GM04503 (cell line): Measurements from ENCODE around the gene FHOD3.
A peak's percentile ranks its signal among the peaks of the same experiment; 100 is the strongest.
"Not testable (repeated sequence)": the region's sequence is repeated elsewhere in the genome, so short reads cannot be mapped to it uniquely, and the experiment has no call there.

Experiments
- DNase-seq: peaks from one replicate; pipeline ENCODE4 v3.0.0-alpha.2; 2012; ENCODE audit warnings: low read depth

The FHOD3 gene

DNA sequence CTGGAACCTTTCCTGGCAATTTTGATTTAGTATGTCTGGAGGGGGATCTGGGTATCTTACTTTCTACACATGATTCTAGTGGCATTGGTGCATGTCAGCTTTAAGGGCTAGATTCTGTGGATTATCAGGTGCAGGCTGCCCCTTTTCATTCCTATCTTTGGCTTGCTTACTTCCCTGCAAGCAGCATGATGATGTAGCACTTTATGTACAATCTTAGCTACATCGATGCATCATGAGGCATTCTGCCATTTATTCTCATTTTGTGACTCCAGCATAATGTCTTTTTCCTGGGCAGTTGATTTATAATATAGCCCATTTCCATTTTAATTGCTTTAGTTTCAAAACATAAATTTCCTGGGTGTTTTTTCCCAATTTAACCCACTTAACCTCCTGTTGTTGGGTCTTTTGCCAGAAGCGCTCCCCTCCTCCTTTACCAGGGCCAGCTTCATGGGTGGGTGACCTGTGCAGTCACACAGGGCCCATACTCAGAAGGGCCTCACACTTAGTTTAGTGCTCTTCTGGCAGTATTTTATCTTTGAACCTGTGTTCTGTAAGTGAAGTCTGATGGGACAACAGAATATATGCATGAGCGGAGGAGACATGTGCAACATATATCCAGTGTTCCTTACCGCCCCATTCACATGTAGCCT, 495.2 kb downstream of the FHOD3 start:
- no peak for DNase-seq

DNA sequence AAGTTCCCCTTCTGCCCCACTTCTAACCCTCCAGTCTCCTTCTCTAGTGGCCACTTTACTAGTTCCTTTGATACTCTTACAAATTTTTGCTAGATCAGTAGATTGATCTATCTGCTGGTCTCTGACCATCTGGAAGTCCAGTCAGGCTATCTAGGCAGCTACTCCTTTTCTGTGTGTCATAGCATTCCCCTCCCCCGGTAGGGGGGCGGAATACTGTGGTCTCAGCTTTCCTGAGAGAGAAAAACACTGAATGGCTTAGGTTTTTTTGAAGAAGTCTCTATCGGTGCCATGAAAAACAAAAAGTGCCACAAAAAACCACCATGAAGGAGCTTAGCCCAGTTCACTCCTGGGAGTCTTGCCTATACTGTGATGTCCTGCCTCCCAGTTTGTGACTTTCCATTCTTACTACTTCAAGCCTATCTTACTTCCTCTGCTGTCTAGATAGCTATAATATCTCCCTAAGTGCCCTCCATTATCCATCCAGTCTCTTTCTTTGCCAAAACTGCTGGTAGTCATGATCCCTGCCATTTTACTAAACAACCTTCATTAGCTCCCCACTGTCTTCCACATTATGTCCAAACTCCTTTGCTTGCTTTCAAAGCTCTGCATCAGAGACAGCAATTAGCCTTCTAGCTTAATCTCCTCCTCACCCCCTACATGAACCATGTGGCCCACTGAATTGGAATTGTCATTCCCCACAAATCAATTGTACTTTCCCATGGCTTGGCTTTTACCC, 501.4 kb downstream of the FHOD3 start:
- no peak for DNase-seq

DNA sequence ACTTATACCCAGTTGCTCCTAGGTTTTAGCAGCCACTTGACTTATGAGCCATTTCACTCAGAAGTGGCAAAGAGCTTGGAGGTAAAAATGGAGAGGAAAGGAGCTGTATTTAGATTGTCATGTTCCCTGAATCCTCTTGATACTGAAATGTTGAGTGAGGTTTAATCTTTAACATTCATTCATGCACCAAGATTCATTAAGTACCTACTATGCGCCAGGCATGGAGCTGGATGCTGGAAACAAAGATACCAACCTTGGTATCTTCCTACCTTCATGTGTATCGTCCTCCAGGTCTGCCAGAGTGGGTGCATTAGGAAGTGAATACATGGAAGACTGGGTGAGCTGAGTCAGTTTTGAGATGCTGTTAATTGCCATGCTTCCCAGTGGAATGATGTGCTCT, 507.6 kb downstream of the FHOD3 start:
- no peak for DNase-seq

DNA sequence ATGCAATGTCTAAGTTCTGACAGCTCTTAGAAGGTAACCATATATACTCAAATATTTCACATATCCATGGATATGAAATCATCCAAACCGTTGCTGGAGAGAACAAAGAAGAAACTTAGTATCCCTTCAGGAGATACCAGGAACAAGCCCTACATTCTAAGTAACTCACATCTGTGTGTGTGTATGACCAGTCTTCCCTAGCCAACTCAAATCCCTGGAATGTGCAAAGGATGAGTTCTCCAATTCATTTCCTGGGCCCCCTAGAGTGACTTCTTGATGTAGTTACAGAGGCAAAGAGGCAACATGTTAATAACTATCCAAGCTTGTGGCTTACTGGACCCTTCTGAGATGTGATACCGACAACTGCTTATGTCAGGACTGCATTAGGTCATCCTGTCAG, 511.2 kb downstream of the FHOD3 start:
- DNase-seq, result peak; percentile 49

DNA sequence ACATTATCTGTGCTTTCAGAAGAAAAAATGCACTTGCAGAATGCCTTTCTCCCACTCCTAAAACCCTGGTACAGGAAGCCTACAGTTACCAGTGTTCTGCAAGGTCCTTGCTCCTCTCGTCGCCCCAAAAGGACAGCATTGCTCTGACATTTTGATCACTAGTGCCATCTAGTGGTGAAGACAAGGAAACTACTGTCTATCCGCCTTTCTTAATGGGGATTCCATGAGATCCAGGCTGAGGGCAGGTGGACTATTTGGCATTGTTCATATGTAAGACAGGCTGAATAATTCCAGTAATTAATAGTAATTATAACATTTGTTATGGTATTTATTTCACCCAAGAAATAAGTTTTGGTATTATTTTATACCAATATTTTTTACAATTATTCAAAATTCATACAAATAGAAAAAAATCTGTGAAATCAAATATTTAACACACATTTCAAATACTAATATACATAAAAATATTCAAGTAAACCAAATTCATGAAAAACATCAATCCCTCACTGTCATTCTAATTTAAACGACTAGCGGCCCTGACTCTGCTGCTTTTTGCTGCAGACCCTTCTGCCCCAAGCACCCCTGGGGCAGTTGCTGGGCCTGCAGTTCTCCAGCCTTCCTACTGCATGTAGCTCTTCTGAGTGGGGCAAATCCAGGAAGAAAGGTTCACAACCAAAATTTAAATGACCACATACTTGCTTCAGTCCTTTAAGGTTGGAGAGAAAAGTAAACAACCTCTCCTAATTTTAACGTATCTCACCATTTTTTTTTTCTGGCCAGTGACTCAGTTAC, 512.3 kb downstream of the FHOD3 start:
- DNase-seq, result peak; percentile 26

DNA sequence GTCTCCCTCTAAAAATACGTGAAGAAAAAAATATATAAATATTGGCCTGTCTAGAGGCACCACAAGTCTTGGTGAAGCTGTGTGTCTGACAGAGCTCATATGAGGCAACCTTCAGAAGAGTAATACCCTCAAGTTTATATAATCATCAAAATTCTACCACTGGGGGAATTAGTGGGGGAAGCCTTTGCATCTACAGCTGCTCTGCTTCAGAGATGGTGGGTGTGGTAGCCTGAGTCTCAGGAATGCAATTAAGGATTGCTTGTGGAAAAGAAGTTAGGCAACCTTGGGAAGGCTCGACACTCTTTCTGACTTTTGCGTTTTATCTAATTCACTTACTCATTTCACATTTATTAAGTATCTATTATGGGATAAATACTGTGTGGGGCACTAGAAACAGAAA, 513.9 kb downstream of the FHOD3 start:
- peak; percentile 57 for DNase-seq

DNA sequence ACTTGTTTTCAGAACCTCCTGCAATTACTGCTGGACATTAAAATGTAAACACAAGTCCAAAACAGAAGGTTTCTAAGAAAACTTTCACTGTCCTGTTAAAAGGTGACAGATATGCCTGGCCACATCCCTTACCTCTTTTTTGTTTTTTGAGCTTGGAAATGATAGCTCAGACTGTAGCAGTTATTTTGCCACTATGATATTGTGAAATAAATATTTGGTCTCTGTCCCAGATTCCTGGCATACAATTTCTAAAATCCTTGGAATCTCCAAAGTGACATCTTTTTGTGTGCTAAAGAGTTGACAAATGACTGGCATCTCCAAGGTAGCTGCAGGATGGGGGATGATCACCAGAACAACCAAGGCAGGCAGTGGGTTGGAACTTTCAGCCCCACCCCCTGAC, 514.4 kb downstream of the FHOD3 start:
- DNase-seq, result peak; percentile 16

DNA sequence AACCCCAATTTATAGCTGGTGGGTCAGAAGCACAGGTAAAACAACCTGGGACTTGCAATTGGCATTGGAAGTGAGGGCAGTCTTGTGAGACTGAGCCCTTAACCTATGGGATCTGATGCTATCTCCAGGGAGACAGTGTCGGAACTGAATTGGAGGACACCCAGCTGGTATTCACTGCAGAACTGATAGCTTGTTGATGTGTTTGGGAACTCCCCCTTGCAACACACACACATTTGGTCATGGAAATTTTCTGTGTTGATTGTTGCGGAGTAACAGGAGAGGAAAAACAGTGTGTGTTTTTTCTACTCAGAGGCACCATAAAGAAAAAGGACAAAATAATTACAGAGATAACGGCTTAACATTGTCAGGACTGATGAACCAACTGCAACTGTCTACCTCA, 515.2 kb downstream of the FHOD3 start:
- DNase-seq, result peak; percentile 7

DNA sequence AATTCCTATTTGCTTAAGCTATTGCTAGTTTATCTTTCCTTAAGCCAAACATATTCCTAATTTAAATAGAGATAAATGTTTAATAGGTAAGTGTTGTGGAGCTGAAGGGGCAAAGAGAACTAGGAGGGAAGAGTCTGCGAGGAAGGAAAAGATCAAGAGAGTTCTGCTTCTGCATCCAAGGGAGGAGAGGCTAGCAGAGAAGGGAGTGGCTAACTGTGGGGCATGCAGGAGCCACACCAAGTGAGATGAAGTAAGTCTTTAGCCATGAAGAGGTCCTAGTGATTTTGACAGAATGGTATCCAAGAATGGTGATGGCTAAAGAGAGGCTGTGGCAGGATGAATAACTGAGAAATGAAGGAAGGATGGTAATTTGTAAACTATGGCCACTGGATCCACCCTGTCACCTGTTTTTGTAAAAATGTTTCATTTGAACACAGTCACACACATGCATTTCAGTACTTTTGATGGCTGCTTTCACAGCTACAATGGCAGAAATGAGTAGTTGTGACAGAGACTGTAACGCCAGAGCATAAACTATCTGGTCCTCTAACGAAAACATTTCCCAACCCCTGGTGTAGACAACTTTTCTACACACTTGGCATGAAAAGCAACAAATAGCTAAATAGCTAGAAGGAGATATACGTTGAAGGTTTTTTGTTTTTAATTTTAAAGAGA, 515.7 kb downstream of the FHOD3 start:
- DNase-seq, result peak; percentile 14

DNA sequence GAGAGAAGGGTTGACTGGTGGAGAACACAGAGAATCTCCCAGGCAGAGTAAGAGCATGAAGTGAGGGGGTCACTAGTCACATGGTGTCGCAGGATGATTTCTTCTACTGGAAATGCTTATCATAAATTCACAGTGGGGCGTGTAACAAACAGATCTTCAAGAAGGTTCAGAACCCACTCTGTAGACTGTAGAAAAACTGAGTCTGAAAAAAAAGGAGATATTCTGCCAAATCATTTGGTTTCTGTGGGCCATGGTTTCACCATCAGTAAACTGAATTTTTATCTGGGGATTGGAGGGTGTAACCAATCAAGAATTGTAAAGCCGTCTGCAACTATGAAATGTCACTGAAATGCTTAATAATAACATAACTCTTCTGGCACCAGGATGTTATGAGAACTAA, 516.3 kb downstream of the FHOD3 start:
- DNase-seq, result no peak

DNA sequence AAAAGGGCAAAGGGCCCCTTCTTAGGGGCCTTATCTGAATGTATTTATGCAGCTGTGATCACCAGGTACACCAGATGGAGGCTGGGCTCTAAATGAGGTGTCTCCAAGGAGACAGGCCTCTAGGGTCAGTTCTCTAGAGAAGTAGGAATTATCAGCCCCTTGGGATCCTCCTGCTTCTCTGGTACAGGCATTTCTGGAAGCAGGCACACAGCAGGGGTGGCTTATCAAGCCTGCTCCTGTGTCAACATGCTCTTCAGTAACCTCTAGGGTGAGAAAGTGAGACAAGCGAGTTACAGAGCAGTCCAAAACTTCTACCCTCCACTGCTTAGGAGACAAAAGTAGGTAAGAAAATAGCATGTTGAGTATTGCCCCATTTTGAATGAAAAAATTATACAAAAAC, 517.5 kb downstream of the FHOD3 start:
- DNase-seq, result no peak

DNA sequence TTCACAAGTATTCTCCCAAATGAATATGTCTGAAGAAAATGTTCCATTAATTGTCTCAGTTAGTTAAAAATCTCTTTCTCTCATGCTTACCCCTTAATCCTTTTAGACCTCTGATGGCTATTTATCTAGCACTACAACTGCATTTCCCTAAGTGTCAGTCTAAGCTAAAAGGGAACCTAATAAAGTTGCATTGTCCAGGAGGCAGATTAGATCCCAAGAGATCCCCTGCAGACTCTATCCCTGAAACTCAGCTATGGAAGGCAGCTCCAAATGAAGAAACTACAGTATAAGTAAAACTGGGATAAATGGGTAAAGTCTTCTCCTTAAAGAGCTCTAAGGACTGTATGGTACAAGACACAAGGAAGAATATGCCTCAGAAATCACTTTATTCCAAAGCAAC, 518.6 kb downstream of the FHOD3 start:
- DNase-seq, result not testable (repeated sequence)

DNA sequence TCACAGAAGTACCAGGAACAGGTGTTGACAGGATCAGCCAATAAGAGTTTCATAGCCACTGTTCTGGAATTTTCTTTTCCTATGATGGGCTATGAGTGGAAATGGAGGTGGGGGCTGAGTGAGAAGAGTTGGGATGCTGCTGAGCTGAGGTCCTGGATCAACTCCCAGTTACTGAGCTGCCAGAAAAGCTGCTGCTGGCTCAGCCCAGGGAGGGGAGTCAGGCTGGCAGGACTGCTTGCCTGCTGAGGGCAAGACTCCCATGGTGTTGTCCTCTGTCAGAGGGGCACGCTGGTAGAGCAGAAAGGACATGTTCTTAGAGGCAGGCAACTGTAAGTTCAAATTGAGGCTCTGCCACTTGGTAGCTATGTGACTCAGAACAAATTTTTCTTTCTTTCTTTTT, 519.5 kb downstream of the FHOD3 start:
- DNase-seq, result no peak

DNA sequence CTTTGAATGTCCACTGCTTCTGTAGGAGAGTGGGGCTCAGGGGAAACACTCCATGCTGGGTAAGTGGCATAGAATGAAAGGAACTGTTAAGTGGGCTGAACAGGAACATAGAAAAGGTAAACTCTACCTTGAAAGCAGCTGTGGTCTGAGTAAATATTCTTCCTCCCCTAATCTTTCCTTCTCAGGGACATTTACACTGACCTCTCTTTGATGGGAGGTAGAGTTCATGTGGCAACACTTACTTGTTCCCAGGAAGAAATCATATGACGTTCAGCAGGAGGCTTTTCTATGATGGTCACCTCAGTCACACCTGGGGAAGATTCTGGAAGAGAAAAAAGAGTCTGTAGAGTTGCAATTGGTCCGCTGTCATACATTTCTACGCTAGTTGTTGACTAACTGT, 521.1 kb downstream of the FHOD3 start:
- DNase-seq, result no peak

DNA sequence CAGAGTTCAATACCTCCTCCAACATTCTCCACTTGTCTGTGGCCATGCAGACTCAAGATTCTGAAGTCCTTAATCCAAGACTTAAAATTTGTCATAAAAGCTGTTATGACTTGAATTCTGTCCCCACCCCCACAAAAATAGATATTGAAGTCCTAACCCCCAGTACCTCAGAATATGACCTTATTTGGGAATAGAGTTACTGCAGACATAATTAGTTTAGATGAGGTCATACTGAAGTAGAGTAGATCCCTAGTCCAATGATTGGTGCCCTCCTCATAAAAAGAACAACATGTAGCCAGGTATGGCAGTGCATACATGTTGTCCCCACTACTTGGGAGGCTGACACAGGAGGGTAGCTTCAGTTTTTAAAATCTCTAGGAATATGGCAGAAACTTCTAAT, 522.1 kb downstream of the FHOD3 start:
- no peak for DNase-seq

DNA sequence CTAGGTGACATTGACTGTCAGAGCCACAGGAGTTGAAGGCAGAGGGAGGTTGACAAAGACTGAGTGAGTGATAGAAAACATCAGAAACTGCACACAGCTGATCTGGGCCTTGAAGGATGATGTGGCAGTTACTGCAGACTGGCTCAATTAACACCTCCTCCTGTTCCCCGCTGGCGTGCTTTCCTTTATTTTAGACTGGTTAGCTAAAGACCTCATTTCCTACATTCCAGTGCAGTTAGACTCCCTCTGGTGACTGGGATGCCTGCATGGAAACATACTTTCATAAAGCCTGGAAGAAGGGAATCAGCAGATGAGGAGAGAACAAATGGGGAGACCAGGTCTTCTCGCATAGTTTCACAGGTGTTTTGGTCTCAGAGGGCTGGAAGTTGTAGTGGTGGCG, 524.2 kb downstream of the FHOD3 start:
- no peak for DNase-seq

DNA sequence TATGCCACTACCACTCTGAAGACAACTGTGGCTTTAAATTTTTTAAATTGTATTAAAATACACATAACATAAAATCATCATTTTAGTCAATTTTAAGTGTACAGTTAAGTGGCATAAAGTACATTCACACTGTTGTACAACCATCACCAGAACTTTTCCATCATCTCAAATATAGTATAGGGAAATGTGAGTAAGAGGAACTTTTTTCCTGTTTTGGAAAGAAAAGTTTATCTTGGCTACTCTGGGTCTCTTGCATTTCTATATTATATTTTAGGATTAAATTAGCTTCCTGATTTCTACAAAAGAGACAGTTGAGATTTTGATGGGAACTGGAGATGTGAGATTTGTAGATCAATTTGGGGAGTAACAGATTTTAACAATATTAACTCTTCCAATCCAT, 528.0 kb downstream of the FHOD3 start:
- DNase-seq, result no peak

DNA sequence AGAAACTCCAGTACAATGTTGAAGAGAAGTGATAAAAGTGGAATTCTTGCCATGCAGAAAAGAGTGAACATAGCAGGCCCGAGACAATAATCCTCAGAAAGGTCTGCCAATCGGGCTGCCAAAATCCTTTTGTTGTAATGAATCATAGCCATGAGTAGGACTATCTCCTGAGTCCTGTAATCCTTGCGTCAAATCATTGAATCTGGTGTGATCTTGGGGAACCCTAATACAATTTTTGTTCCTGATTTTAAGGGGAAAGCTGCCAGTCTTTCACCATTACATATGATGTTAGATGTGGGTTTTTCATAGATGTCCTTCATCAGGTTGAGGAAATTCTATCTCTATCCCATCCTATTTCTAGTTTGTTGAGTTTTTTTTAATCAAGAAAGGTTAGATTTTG, 529.0 kb downstream of the FHOD3 start:
- DNase-seq, result no peak

DNA sequence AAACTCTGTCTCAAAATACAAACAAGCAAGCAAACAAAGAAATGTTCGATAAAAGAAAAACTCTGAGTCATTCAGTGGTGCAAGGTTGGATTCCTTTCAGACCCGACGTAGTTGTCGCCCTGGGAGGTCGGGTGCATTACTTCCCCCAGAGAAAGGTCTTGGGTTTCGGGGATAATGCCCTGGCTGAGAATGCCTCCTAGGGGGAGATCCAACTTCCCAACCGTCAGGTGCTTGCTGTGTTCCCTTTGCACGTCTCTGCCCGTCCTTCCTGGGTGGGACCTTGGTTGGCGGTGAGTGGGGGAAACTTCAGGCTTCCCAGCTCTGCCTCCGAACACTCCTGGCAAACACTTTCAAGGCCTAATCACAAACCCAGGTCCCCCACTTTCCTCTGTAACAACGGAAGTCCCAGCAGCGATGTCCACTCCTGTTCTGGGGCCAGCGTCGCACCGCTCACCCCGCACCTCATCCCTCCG, 530.7 kb downstream of the FHOD3 start:
- peak; percentile 18 for DNase-seq

DNA sequence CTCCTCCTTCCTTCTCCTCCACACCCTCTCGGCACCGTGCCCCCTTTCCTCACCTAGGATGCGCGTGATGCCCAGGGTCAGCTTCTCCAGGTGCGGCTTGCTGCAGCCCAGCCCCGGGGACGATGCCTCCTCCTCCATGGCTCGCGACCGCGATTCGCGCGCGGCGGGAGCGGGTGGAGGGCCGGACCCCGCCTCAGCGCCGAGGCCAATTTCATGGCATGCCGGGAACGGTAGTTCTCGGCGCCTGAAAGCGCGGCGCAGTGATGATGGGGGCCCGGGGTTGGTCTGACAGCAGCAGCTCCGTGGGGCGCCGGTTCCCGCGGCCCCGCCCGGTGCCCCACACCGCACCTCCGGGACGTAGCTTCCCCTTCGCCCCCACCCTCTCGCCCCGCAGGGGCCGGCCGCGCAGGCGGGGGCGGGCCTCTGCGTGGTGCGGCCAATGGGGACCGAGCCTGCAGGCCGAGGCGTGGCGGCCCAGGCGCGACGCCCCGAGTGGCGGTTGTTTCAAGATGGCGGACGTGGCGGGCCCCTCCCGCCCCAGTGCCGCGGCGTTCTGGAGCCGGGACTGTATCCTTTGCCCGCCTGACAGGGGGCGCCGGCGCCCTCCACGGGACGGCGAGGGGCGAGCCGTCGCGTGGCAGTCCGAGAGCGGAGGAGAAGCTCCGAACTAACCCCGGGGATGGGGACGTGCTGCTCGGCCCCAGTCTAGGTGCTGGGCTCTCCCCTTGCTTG, 531.3 kb downstream of the FHOD3 start, which contains the start of the genes KIAA1328 and TPGS2:
Gene KIAA1328, plus strand, starts transcription at position 498 of the 732 bp plus-strand sequence. Its CDS starts 12 bp downstream, at position 510.
Gene TPGS2, minus strand, starts transcription at position 373 of the 732 bp plus-strand sequence. Its CDS starts 235 bp downstream, at position 138.
- DNase-seq, result peak; percentile 33
